HT1080 (cell line): Measurements from ENCODE around the gene NKX1-1. TPM values are rescaled to one million over a fixed set of nuclear protein-coding genes. Genes with fewer than 3 reads are reported as not detected.
"Not testable (repeated sequence)": the region's sequence is repeated elsewhere in the genome, so short reads cannot be mapped to it uniquely, and the experiment has no call there.

ENCODE experiments used
- DNase-seq: peaks from one replicate; pipeline ENCODE4 v3.0.0-alpha.2; 2015; ENCODE audit warnings: low read depth
- total RNA-seq: library from RNA; depleted of rRNA; stranded (reverse); fragments of >200 nt; shearing (Covaris generic); gene quantifications from 2 replicates; pipeline ENCODE4 v1.2.3, GENCODE V29; 2014

Gene NKX1-1
- total RNA-seq, 1 experiment from 2014 or later: not detected

DNA sequence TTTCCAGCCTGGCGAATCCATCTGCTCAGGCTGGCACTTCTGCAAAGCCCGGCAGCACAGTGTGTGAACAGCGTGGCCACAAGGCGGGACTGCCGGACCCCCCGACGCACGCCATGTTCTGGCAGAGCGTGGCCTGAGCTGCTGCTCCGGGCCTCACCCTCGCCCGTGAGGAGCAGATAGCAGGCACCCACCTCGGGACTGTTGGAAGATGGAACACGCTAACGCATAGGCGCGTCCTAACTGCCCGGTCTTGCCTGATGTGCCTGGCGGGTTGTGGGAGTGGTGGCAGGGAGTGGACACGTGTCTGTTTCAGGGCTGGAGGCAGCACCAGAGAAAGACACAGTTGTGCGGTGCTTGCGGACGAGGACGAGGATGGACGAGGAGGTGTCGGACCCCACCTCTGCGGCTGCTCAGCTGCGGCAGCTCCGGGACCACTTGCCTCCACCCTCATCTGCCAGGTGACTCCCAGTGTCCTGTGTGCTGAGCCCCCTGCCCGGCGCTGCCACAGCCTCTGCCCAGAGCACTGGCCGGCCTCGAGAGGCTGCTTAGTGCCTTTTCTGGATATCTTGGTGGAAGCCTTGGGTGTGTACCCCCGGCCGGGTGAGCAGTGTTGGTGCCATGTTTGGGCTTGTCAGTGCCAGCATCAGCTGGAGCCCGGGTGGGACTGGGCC, 31.1 kb downstream of the NKX1-1 start:
- DNase-seq: no peak

DNA sequence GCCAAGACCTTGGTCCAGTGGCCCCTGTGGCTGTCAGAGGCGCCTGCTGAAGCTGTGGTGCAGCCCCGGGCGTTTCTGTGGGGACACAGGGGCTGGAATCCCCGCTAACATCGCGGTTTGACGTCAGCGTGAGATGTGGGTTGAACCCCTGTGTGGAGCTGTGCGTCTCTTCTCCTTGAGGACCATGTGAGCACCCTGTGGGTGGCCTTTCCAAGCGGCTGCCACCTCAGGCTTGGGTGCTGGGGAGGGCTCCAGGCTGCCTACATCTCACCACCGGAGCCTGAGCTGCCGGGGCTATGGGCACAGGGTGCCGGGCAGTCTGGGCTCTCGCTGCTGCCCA, 31.6 kb downstream of the NKX1-1 start:
- no peak for DNase-seq

DNA sequence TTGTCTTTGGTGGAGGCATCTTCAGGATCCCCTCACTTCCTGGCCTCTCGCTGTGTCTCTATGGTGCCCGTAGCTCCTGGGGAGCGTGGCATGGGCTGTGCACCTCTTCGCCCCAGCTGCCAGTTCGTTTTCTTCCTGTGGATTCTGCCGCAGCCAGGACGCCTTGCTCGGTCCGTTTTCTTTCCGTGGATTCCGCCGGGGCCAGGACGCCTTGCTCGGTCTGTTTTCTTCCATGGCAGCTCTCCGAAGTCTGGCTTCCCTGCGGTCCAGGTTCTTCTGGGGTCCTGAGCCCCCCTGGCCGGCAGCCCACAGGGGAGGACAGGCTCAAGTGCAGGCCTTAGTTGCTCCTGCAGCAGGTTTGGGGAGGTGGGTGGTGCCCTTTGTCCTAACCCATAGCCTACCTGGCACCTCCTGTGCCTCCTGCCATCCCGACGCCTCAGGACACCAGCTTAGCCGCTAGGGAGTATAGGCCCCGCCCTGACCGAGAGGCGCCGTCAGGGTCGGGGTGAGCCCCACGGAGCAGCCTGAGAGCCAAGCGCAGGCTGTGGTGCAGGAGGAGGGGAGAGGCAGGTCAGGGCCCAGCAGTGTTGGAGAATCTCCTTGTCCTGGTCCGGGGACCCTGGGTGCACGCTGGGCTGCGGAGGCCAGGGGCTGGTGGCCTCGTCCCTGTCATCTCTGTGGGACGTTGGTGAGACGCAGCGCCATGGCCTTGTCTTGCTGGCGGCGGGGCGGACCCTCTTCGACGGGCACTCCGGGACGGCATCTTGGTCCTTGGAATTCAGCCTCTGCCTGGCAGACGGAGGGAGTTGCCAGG, 32.1 kb downstream of the NKX1-1 start:
- DNase-seq: no peak

DNA sequence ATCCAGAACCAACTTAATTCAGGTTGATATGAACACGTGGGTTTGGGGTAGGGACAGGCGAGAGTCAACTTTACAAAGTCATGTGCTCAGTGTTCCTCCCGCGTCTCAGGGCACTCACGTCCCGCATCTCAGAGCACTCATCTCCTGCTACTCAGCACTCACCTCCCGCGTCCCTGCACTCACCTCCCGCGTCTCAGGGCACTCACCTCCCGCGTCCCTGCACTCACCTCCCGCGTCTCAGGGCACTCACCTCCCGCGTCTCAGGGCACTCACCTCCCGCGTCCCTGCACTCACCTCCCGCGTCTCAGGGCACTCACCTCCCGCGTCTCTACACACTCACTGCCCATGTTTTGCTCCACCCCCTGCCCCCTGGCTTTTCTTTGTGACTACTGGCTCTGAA, 33.7 kb downstream of the NKX1-1 start:
- DNase-seq: not testable (repeated sequence)

DNA sequence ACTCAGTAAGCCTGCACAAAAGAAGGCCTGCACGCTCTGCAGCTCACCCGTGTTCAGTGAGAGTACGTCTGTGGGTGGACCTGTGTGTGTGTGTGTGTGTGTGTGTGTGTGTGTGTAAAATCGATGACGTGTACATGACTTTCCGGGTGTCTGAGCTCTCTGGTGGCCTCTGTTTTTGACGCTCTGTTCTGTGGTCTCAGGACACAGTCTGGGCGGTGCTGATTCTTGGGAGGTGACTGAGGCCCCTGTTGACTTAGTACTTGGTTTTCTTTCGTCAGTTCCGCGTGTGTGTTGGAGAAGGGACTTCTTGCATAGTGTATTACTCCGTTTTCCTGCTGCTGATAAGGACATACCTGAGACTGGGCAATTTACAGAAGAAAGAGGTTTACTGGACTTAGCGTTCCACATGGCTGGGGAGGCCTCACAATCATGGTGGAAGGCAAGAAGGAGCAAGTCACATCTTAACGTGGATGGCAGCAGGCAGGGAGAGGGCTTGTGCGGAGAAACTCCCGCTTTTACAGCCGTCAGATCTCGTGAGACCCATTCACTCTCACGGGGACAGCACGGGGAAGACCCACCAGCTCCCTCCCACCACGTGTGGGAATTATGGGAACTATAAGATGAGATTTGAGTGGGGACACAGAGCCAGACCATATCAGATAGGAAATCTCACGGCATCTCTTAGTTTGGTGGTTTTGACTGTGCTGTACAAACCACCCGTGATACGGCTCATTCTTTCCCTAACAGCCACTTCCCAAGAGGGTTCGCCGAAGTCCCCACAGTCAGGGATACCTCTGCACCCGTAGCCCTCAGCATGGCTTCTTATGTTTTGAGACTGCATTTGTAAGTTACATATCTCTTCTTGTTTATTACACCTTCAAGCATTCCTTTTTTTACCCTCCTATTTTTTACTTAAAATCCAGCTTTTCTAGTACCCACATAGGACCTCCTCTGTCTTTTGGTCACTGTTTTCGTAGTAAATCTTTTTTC, 34.8 kb downstream of the NKX1-1 start:
- no peak for DNase-seq

DNA sequence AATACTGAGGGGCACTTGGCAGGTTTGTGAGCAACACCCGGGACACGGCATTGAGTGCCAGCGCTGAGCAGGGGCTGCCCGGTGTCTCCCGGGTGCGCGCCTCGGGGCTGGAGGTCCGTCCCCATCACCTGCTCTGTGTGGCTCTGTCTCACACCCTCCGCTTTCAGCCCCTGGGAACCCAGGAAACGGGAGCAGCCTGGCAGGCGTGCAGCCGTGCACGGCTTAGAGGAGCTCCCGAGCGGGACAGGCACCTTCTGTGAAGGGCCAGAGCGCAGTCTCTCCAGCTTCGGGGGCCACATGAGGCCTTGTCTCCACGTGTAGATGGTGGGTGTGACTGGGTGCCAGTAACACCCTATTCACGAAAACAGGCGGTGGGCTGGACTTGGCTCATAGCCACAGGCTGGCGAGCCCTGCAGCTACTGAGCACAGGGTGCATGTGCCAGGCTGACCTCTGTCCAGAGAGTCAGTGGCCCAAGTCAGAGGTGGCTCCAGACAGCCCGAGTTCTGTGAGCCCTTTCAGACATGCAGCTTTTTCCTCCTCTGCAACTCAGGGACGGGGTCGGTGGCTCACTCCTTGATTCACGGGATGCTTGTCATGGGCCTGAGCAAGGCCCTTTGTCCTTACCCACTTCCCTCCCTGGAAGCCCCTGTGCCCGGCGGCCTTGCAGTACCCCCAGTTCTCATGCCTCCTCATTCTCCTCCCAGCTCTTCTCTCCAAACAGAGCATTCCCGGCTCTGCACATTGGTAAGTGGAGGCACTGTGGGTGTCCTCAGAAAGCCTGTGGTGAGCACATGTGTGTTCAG, 35.7 kb downstream of the NKX1-1 start:
- no peak for DNase-seq

DNA sequence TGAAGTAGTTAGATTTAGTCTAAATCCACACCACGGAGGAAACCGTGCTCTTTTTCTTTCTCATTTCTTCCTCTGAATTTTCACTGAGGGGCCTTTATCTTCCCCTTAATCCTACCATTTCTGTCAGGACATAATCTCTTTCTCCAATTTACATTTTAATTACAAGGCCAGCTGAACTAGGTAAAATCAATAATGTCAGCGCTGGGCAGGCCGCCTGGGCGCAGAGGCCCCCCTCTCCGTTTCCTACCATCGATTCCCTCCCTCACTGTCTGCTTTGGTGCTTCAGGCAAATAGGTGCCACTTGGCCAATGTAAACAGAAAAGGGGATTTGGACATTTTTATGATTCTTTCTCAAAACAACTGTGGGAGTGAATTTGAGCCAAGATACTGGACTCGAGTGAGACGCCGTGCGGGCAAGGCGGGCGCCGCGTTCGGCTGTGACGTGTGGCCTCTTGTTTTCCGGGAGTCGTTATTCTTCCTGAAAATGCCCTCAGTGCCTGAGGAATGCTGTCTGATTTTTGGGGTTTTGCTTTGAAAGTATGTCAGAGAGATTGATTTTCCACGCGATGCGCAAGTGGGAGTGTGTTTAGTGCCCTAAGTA, 36.7 kb downstream of the NKX1-1 start:
- DNase-seq: no peak

DNA sequence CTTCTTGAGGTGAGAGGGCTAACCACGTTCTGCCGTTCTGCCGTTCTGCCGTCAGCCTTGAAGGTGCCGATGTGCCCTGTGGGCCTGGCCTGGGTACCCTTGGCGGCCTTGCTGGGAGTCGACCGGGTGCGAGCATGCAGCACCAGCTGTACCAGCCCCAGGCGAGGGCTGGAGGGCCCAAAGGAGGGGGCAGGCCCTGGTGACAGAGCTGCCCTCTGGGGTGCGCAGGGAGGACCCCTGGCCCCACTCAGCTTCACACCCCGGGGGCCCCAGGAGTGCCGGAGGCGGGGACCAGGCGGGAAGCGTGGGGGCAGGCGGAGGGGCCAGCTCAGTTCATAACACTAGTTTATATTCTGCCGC, 37.2 kb downstream of the NKX1-1 start:
- no peak for DNase-seq

DNA sequence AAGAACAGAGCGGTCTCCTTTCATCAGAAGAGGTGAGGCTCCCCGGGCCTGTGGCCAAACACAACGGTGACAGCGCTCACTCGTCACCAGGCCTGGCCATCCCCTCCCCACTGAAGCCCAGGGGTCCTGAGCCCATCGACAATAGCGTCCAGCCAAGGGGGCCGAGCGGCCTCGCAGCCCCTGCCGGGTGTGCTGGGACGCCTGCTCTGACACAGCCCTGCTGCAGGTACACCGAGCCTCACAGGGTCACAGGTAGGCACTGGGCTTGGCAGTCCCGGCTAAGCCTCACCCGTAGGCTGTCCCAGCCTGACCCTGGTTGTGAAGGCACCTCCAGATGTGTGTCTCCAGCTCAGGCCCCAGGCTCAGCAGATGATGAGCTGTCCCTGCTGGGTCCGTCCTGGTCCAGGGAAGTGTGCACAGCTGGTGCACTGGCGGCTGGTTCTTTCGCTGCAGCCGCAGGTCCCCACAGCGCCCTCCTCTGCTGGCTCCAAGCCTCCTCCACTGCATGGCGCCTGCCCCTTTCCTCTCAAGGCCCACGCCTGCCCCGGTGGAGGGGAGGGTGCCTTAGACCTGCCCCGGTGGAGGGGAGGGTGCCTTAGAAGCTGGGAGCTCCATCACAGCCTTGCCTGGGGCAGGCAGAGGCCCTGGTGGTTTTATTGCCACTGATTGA, 37.7 kb downstream of the NKX1-1 start:
- DNase-seq: no peak

DNA sequence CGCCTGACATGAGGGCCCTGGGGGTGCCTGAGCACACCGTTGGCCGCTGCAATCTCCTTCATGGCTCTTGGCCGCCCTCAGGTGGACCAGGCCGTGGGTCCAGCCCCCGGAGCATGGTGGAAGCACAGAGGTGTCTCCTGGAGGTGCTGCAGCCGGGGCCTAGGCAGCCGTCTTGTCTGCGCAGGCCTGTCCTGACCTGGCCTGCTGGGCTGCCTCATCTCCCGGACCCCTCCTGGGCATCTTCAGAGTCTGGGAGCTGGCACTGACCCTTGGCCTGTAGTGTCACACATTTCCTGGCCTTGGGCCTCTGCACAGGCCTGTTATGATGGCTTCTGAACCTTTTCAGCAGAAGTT, 38.3 kb downstream of the NKX1-1 start:
- DNase-seq: no peak

DNA sequence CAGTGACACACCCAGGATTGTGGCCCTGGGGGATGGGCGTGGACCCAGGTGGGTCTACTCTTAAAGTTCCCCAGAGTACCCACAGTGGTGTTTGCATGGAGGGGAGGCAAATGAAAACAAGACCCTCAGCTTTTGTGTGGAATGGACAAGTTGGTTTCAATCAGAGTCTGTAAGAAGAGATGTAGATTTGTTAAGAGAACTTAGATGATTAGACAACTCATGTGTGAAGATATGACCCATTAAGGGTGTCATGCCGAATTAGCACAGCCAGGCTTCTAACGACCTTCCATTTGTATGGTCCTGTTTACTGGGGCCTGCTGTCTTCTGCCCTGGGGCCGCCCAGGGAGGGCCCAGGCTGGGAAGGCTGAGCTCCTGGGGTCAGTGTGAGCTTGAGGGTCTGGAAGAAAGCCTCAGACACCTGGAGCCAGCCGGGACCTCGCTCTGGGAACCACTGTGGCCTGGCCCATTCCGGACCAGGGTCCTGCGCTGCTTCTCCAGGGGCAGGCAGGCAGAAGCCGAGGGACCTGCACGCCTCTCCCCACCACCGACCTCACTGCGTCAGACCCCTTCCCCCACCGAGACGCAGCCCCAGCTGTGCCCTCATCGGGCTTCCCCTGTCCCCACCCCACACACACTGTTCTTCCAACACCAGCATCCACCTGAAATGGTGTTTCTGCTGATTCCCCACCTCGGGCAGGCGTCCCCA, 38.9 kb downstream of the NKX1-1 start:
- no peak for DNase-seq

DNA sequence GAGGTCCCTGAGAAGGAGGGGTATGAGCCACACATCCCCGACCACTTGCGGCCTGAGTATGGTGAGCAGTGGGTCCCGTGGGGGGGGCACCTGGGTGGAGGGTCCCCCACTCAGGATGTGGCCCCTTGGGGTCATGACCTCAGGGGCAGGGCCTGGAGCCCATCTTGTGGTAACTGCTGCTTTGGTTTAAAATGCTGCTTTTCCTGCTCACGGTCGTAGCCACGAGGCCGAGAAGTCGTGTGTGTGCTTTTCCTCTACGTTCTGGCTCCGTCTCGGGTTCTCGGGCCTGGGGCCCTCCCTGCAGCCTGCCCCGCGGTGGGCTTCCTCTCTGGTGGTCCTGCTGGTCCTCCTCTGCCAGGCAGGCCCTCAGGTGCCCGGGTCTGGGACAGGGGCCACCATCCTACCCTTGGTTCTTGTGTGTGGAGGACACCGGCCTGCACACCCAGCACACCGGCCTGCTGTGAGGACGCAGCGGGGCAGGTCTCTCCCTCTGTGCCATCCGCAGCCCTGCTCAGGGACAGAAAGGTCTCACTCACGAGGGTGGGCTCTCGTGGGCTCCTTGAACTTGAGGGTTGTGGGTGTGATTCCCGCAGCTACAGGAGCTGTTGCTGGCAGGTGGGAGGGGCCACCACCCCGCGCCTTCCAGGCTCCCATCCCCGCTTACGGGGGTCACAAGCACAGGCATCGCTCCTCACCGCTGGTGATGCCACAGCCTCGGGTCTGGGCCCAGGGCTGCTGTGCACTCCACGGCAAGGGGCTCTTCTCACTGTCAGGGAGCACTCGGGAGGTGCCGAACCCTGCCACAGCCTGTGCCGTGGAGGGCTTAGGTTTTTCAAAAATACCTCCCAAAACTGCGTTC, 39.6 kb downstream of the NKX1-1 start:
- DNase-seq: no peak

DNA sequence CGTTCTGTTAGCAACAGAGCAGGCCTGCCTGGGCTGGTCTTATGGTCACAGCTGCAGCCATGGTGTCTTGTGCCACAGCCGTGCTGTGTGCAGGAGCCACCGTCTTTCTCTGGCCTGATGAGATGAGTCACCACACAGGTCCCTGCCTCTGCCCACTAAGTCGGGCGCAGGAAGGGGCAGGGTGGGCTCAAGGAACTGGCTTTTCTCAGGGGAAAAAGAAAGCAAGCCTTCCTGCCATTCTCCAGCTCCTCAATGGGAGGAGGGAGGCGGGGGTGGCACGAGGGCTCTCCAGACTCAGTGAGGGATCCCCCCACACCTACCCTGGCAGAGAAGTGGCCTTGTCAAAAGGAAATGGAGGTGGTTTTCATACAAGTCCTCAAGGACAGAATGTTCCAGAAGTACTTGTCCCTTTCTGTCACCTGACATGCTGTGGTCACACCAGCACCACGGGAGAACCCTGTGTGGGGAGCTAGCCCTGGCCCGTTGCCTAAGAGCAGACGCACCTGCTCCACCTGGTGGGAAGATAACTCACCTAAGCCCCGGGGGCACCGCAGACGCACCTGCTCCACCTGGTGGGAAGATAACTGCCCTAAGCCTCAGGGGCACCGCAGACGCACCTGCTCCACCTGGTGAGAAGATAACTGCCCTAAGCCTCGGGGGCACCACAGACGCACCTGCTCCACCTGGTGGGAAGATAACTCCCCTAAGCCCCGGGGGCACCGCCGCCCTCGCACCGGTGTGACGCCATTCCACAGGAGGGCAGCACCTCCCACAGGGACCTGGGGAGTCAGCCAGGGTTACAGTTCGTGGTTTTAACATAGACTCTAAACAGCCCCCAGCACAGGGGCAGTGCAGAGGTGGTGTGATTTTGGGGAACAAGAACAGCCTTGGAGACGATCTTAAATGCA, 40.7 kb downstream of the NKX1-1 start:
- DNase-seq: no peak

DNA sequence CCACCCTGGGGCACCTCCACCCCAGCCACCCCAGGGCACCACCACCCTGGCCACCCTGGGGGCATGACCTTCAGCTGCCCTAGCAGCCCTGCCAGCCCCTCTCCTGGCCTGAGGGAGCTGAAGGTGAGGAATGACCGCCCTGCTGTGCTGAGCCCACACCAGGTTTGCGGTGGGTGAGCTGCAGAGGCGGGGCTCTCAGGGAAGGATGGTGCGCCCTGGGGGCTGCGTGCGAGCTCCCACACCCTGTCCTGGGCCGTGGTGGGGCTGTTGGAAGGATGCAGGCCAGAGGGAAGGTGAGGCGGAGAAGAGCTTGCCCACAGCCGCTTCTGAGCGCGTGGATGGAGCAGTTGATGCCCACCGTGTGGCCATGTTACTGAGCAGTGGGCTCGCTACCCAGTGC, 41.5 kb downstream of the NKX1-1 start:
- no peak for DNase-seq

DNA sequence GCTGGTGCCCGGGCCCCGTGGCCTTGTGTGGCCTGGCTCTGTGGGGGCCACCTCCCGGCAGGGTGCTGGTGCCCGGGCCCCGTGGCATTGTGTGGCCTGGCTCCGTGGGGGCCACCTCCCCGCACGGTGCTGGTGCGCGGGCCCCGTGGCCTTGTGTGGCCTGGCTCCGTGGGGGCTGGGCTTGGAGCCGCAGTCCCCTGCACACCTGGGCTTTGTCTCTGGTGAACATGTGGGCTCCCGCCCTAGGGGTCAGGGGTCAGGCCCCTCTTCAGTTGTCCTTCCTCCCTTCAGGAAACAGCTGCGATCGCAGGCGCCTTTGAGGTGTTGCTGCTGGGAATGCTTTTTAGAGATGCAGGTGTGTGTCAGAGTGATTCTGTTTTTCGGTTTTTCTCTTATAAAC, 42.0 kb downstream of the NKX1-1 start:
- no peak for DNase-seq

DNA sequence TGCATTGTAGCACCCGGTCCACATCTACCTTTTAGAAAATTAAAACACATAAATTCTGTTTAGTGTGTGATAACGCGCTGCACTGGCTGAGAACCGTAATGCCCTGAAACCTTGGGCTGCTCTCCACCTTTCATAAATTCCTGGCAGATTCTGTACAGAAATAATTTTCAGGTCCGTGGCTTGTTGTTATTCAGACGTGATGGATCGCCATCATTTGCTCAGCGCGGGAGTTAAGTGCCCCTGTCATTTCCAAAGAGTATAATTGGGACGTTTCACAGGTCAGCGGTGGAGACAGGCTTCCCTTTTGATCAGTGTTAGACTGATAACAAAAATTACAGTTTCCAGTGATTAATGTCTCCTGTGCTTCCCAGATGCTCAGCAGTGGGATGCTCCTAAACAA, 42.7 kb downstream of the NKX1-1 start:
- DNase-seq: no peak

DNA sequence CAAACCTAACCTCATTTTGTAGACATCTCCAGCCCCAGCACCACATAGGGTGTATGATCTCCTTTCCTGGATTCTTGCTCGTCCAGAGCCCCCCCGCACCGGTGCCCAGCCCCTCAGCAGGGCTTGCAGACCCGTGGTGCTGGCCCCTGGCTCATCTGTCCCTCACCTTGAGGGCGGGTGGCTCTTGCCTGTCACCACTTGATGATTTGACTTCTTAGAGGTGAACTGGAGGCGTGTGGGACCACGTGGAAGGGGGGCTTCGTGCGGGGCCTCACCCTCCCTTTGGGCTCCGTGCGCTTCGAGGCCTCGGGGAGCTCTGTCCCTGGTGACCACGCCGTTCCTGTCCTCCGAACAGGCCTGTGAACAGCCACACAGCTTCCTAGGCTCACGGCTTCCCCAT, 43.7 kb downstream of the NKX1-1 start:
- no peak for DNase-seq

DNA sequence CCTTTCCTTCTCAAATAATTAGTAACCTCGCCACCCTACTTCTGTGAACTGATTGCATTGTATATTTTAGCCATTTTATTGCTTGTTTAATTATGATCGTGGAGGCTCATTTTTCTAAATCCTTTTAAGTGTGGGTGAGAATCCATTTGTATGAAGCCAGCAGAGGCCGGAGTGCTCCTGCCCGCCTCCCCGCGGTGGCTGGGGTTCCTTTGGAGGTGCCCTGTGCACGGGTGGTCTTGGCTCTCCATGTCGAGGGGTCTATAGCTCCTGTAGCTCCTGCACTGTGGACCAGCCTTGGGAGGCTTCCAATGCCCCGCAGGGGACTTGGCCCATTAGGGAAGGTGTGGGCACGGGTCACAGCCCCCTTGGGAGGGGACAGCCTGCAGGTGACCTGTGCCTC, 44.2 kb downstream of the NKX1-1 start:
- DNase-seq: no peak
